ENCODE data around the gene FZD10.

FZD10 gene

GRCh38 chr12:130183585-130184370, 21.5 kb downstream of the FZD10 start:
- FAIRE-seq = no peak

GRCh38 chr12:130184404-130185090, 22.3 kb downstream of the FZD10 start:
- no peak for FAIRE-seq

- FAIRE-seq = no peak
Measured at GRCh38 chr12:130185455-130186391, 23.5 kb downstream of the FZD10 start.

GRCh38 chr12:130186651-130187268, 24.5 kb downstream of the FZD10 start:
- FAIRE-seq = no peak

GRCh38 chr12:130192642-130193345, 30.5 kb downstream of the FZD10 start:
- no peak for FAIRE-seq

GRCh38 chr12:130194154-130194553, 31.9 kb downstream of the FZD10 start:
- no peak for FAIRE-seq

- FAIRE-seq = no peak
Measured at GRCh38 chr12:130195369-130195768, 33.1 kb downstream of the FZD10 start.

GRCh38 chr12:130195776-130196175, 33.5 kb downstream of the FZD10 start:
- FAIRE-seq = no peak

- no peak for FAIRE-seq
Measured at GRCh38 chr12:130196827-130197226, 34.6 kb downstream of the FZD10 start.

GRCh38 chr12:130198026-130198662, 35.9 kb downstream of the FZD10 start:
- no peak for FAIRE-seq

- FAIRE-seq = no peak
Measured at GRCh38 chr12:130198663-130199060, 36.4 kb downstream of the FZD10 start.

- no peak for FAIRE-seq
Measured at GRCh38 chr12:130199581-130200390, 37.5 kb downstream of the FZD10 start.

GRCh38 chr12:130200445-130200844, 38.2 kb downstream of the FZD10 start:
- no peak for FAIRE-seq

GRCh38 chr12:130201037-130201436, 38.8 kb downstream of the FZD10 start:
- FAIRE-seq = no peak

- FAIRE-seq = no peak
Measured at GRCh38 chr12:130202201-130202600, 39.9 kb downstream of the FZD10 start.

GRCh38 chr12:130203151-130203550, 40.9 kb downstream of the FZD10 start:
- no peak for FAIRE-seq

- no peak for FAIRE-seq
Measured at GRCh38 chr12:130204541-130204953, 42.3 kb downstream of the FZD10 start.

GRCh38 chr12:130205495-130205894, 43.2 kb downstream of the FZD10 start:
- no peak for FAIRE-seq

GRCh38 chr12:130212384-130212989, 50.2 kb downstream of the FZD10 start:
- no peak for FAIRE-seq

- FAIRE-seq = no peak
Measured at GRCh38 chr12:130213249-130213648, 51.0 kb downstream of the FZD10 start.
